ENCODE data around the gene MIEF2.
"Not testable (repeated sequence)": the region's sequence is repeated elsewhere in the genome, so short reads cannot be mapped to it uniquely, and the experiment has no call there.

MIEF2 gene

DNA sequence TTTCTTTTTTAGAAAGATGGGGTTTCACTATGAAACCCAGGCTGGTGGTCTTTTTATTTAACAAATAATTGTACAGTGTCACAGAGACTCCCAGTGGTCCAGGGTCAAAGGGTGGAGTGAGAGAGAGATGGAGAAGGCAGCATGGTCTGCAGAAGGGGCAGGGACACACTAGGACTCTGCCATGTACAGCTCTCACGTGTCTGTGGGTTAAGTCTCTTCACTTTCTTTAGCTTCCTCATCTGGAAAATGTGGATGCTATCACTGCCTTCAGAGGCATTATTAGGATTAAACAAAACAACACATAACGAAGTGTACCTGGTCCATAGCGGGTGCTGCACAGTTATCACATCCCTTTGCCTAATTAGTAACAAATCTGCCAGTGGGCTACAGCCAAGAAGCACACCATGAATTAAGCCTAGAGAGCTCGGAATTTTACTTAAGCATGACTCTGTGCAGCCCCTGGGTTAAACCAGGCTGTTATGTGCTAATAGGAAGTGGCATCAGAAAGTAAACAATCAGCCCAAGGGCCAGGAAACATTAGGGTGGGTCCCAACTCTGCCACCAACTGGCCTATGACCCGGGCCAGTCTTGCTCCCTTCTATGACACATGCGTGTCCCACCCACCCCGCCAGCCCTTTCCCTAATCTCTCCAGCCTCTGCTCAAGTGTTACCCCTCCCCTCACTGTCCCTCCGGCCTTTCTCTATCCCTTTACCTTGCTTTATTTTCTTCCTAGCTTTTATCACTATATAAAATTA lies 40.4 kb downstream of the MIEF2 start:
- no peak for DNase-seq

DNA sequence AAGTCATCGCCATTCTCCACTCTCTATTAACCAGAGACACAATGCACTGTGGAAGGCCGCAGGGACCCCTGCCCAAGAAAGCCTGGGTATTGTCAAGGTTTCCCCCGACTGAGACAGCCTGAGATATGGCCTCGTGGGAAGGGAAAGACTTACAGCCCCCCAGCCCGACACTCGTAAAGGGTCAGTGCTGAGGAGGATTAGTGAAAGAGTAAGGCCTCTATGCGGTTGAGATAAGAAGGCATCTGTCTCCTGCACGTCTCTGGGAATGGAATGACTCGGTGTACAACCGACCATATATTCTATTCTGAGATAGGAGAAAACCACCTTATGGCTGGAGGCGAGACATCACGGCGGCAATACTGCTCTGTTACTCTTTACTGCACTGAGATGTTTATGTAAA lies 42.7 kb downstream of the MIEF2 start:
- DNase-seq = not testable (repeated sequence)

DNA sequence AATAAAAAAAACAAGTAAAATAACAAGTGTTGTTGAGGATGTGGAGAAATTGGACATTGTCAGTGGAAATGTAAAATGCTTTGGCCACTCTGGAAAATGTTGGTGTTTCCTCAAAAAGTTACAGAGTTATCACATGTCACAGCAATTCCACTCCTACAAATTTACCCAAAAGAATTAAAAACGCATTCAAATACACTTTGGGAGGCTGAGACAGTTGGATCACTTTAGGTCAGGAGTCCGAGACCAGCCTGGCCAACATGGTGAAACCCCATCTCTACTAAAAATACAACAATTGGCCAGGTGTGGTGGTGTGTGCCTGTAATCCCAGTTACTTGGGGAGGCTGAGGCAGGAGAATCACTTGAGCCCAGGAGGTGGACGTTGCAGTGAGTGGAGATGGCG lies 48.7 kb downstream of the MIEF2 start:
- DNase-seq = no peak

DNA sequence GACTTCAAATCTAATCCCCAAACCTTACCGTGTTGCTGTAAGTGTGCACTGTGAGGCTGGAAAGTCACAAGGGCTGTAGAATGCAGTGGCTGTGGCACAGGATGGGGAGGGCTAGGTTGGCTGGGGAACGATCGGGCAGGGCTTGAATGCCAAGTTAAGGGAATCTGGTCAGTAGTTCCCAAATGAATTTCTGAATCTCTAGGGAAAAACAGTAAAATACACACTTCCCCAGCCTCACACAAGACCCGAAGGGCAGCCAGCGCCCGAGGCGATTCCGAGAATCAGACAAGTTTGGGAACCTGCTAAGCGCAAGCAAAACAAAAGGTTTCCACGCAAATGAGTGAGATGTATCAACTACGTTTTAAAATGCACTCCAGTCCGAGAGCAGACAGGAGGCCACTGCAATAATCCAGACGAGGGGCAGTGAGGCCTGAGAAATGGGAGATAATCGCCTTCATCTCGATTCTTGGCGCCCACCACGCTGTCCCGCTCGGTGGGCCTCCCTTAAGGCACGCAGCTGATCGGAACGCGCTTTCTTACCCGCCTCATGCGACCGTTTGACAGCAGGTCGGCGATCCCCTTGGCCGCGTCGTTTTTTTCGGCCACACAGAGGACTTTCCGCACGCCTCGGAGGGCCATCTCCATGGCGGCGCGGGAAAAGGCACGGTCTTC lies 53.7 kb downstream of the MIEF2 start:
- DNase-seq = no peak

DNA sequence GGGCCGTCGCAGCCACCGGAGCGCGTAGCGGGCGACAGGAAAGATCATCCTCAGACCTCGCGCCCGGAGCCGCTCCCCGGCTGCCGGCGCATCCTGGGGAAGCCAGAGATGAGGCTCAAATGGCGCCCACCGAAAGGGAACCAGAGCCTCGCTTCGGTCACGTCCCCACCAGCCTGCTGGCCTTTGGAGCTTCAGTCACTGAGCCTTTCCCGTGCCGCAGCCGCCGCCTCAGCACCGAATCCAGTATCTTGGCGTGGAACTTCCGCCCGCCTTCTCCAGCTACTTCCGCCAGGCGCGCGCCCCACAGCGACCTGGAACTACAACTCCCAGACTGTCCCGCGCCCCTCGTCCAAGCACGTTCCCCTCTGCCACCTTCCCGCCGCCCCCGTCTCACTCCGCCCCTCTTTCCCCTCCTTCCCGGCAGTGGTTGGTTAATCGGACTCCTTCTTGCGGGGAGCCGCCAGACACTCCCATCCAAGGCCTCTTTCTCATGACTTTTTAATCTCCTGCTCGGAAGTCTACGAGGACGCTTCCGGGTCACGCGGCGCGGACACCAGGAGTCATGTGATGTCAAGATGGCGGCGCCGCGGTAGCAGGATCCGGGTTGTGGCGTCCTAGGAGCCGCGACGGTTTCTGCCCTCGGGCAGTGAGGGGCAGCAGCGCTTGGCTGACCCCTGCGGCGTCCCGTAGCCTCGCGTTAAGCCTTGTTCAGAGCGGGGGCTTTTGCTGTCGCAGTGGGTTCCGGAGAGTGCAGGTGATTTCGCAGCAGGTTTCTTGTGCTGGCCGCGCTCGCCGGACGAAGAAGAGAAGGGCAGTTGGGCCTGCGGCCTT lies 54.5 kb downstream of the MIEF2 start, which contains the start of the genes SMCR8 and TOP3A:
SMCR8 (plus strand) TSS at position 563 of the 831 bp plus-strand sequence. CDS start 497 bp downstream, outside the sequence.
TOP3A (minus strand) TSS at position 264 of the 831 bp plus-strand sequence; CDS start at position 48, 216 bp downstream.
- peak; percentile 55 for DNase-seq

DNA sequence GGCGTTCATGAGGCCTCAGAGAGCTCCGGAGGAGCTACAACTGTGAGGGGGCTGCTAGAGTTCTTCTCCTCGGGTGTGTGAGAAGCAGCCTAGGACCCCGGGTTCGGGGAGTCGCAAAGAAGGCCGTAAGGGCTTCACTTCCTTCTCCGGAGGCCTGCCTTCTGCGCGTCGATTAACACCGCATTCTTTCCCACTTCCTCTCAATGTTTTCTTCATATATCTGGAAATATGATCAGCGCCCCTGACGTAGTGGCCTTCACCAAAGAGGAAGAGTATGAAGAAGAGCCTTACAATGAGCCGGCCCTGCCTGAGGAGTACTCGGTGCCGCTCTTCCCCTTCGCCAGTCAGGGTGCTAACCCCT lies 55.1 kb downstream of the MIEF2 start:
- DNase-seq = no peak

DNA sequence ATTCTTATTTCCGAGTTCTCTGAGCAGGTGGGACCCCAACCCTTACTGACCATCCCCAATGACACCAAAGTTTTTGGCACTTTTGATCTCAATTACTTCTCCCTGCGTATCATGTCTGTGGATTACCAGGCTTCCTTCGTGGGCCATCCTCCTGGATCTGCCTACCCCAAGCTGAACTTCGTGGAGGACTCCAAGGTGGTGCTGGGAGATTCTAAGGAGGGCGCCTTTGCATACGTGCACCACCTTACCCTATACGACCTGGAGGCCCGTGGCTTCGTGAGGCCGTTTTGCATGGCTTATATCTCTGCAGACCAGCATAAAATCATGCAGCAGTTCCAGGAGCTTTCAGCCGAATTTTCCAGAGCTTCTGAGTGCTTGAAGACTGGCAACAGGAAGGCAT lies 55.5 kb downstream of the MIEF2 start:
- no peak for DNase-seq

All from NCI-H2107 (cell line).